ENCODE data around the gene FAM180A.
"Not testable (repeated sequence)": the region's sequence is repeated elsewhere in the genome, so short reads cannot be mapped to it uniquely, and the experiment has no call there.

FAM180A gene

GRCh38 chr7:135748770-135749169 is at the start of gene FAM180A:
TSS of gene FAM180A (minus strand) at chr7:135748813. CDS start at chr7:135748580, 233 bp downstream.
- no peak for DNase-seq (ENCODE audit: low read depth)

- DNase-seq (ENCODE audit: low read depth) = no peak
Measured at GRCh38 chr7:135798095-135798494, 49.5 kb upstream of the FAM180A start.

GRCh38 chr7:135795846-135796570 is 47.4 kb upstream of the FAM180A start:
- no peak for DNase-seq (ENCODE audit: low read depth)

- DNase-seq (ENCODE audit: low read depth) = no peak
Measured at GRCh38 chr7:135793841-135794240, 45.2 kb upstream of the FAM180A start.

GRCh38 chr7:135792866-135793265 is 44.3 kb upstream of the FAM180A start:
- DNase-seq (ENCODE audit: low read depth) = no peak

GRCh38 chr7:135792363-135792668 is 43.7 kb upstream of the FAM180A start:
- no peak for DNase-seq (ENCODE audit: low read depth)

DNA sequence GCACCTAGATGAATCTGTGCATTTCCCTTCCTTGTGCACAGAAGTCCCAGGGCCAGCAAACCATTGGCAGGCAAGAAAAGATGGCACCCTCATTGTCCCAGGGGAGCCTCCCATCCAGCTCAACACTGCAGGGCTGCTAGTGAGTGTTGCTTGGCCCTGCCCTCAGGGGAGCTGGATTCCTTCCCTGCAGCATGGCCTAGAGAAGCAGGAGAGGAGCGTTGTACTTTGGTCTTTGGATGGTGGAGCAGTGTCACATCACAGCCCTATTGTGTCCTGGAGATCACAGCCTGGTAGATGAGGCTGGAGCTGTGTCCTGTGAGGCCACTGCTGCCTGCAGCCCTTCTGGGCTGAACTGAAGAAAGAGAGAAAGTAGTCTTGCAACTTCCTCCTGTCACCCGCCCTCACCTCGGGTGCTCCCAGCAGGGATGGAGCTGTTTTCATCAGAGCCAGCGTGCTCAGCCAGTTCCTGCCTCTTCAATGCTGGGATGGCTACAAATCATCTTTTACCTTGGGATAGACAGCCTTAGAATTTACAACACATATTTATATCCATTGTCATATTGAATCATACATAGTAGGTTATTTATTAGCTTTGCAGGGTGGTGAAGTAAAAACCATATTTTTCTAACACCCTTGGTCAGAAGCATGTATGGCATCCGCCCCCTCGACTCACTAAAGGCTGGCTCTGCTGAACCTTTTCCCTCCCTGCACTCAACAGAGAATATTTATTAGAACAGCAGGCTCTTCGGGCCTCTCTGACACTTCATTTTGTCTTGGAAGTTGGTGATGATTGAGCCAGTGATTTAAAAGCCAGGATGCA is 43.1 kb upstream of the FAM180A start:
- DNase-seq (ENCODE audit: low read depth) = no peak

DNA sequence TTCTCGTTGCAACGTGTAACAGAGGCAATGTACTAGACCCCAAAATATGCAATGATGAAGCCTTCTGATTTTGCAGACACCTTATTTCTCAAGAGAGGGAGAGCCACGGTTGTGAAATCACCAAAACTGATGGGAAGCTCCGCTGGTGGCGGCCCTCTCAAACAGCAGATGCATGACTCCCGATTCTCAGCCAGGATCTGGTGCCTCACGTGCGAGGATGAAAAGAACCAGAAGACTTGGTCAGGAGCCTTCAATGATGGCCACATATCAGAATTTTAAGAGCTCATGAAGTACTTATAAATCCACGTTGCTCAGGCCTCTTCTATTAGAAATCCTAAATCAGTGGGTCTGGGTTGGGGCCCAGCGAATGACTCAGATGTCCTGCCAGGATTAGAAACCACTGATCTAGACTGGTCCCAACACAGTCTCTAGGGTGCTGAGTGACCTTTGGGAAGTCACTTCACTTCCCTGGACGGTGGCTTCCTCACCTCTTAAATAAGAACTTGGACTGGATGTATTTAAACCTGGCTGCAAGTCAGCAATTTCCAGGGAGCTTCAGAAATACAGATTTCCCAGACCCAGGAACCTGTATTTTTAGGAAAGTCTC is 41.9 kb upstream of the FAM180A start:
- DNase-seq (ENCODE audit: low read depth) = no peak

DNA sequence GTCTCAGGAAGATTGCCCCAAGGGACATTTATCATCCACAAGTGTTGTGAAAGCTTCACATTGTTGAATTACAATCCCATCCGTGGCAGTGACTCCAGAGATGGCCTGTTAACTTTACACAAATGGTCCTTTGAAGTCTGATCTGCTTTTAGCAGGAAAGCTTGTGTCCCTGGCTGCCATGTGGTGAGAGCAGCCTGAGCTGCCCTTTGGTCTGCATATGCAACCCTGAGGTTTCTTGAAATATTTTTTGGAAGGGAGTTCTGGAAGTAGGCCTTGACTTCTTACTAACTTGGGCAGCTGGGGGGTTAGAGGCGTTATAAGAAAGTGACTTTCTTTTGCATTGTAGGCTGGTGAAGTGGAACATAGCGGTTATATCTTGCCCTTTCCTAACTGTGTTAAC is 41.3 kb upstream of the FAM180A start:
- no peak for DNase-seq (ENCODE audit: low read depth)

DNA sequence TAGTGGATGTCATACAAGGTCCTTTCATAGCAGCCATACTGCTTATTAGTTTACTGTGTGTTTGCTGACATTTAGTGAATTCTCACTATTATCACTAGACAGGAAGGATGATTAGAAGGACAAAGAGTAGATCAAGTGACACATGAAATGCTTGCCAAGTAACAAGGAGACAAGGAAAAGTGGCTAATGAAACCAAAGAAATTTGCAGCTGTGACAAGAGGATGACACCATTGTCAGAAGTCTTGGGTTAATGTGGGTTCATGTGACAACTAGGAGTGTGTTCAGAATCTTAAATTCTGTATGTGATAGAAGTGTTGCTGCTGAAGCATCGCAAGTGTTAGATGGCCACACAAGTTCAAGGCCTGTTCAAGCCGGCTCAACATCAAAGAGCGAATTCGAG is 40.8 kb upstream of the FAM180A start:
- no peak for DNase-seq (ENCODE audit: low read depth)

DNA sequence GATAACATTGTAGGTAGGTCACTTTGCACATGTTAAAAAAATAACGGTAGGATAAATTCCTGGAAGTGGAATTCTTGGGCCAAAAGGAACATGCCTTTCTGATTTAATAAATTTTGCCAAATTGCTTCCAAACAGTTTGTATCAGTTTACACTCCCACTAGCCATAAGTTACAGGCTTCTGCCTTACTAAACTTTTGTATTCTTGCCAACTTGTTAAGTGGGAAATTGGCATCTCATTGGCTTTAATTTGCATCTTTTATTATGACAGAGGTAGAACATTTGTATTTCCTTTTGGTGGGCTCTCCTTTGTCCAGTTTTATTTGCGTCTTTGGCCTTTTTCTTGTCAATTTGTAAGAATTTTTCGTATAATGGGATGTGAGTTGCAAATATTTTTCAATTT is 38.3 kb upstream of the FAM180A start:
- no peak for DNase-seq (ENCODE audit: low read depth)

GRCh38 chr7:135785065-135785464 is 36.5 kb upstream of the FAM180A start:
- no peak for DNase-seq (ENCODE audit: low read depth)

DNA sequence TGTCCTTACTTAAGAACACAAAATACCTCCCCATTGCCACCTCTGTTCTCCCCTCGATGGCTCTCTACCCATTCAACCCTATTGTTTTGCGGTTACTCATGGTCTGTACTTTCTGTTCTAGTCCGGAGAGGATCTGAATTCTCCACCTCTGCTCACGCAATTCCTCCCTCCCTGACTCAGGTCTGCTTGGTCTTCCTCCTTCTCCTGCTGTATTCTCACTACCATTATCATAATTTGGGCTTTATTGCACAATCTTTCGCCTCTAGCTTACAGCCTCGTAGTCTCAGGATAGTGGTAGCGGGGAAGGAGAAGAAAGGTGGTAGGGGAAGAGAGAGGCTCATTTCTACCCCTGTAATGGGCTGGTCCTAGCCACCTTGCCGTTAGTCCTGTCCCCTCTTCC is 35.4 kb upstream of the FAM180A start:
- no peak for DNase-seq (ENCODE audit: low read depth)

DNA sequence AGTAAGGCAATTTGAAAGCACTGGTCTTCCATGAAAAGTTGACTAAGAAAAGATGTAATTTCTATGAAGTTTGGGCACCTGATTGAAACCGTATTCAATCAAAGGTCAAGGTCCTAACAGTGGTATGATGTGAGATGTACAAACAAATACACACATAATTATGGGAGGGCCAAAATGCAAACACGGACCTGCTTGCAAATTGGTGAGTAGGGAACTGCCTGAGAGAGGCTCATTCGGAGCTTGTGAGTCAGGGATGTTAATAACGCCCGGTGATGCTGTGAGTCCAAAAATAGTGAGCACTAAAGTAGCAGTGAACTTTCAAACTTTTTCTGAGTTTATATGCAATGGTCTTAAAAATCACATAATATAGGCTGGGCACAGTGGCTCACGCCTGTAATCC is 34.2 kb upstream of the FAM180A start:
- no peak for DNase-seq (ENCODE audit: low read depth)

- no peak for DNase-seq (ENCODE audit: low read depth)
Measured at GRCh38 chr7:135782377-135782776, 33.8 kb upstream of the FAM180A start.

- DNase-seq (ENCODE audit: low read depth) = no peak
Measured at GRCh38 chr7:135777626-135778398, 29.2 kb upstream of the FAM180A start.

DNA sequence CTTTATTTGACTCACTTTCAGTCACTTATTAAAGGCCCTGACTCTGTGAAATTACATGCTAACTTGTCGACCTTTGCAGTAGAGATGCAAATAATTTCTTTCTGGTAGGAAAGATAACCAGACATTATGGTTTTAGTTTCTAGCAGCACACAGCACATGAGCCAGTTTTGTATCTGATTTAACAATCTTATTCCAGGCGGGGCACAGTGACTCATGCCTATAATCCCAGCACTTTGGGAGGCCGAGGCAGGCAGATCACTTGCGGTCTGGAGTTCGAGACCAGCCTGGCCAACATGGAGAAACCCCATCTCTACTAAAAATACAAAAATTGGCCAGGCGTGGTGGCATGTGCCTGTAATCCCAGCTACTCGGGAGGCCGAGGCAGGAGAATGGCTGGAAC is 27.3 kb upstream of the FAM180A start:
- not testable (repeated sequence) for DNase-seq (ENCODE audit: low read depth)

DNA sequence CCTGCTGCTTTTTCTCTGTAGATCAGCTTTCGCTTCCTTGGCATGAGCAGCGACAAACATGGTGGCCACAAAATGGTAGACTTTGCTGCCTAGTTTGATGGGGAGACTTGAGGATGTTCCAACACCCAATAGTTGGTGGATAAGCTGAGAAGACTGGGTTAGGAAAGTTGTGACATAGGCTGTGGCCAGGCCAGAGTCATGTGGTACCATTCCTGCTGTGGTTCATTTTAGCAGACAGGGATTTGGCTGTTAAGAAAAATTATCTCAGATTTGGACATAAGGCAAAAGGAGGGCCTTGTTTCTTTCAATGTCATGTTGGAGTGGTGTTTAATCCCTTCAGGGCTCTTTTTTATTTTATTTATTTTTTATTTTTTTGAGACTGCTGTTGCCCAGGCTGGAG is 26.6 kb upstream of the FAM180A start:
- DNase-seq (ENCODE audit: low read depth) = no peak

GRCh38 chr7:135774284-135774683 is 25.7 kb upstream of the FAM180A start:
- DNase-seq (ENCODE audit: low read depth) = no peak

- no peak for DNase-seq (ENCODE audit: low read depth)
Measured at GRCh38 chr7:135773464-135773863, 24.9 kb upstream of the FAM180A start.

DNA sequence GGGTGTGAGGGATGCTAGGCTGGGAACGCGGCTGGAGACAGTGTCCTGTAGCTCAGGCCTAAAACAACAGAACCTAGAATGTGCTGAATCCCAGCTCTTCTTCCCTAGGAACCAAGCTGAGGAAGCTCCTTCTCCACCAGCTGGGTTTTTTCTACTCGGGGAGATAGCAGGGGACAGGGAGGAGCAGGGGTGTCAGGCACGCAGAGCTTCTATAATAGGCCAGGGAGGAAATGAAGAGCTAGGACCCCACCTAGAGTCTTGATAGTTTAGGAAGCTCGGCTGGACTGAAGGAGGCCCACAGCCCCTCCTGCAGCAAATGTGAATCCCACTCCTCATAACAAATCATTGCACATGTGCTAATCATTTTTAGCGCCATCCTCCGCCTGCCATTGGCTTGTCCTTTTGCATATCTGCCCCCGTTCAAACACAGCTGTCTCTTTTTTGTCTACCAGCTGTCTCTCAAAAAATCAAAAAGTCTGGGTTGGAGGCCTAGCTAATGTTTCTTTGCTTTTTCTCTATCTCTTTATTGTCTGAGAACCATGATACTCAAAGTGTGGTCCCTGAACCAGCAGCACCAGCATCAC is 24.1 kb upstream of the FAM180A start:
- DNase-seq (ENCODE audit: low read depth) = no peak

DNA sequence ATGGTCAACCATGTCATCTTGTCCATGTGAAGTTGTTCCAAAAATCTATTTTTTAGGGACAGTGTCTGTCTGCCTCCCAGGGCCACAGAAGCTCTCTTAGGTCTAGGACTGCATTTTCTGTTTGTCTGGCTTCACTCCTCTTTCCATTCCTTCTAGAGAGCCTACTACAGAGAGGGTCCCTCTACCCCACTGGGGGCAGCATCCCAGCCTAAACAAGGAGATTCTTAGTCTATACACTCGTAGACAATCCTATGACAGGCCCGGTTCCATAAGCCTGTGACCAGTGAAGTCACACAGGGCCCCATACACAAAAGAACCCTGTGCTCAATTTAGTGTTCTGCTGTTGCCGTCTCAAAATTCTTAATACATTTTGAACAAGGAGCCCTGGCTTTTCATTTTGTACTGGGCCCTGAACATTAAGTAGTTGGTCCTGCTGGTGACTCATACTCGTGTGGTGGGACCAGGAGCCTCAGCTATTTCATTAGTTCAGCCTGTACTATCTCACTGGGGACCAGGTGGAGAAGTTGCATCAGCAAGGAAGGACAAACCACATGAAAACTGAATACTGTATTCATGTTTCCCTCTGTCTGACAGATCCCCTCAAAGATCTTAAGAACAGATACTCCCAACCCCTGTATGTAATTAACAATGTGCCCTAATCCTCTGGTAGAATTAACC is 23.5 kb upstream of the FAM180A start:
- no peak for DNase-seq (ENCODE audit: low read depth)
